Breast epithelium (tissue), 4 donors: Measurements from ENCODE around the gene ROBO2. TPM values are rescaled to one million over a fixed set of nuclear protein-coding genes. Genes with fewer than 3 reads are reported as not detected.

ENCODE experiments used
- DNase-seq, 2 donors: peaks; one replicate each; pipeline ENCODE4 v3.0.0-alpha.2; 2019; ENCODE audit warnings: low spot score in 2 of 2
- H3K27ac ChIP-seq, 2 donors: fragments of 200-600 bp; sonication (generic) in 1 of 2; one replicate each; pipeline ENCODE4 v1.5.1; 2016 to 2019; ENCODE audit warnings: mild to moderate bottlenecking in 1 of 2
- H3K27me3 ChIP-seq, 2 donors: fragments of 200-600 bp; sonication (generic) in 1 of 2; one replicate each; pipeline versions ENCODE4 v1.5.1 to v1.6.0; 2017 to 2019; ENCODE audit warnings: control low read depth in 1 of 2, mild to moderate bottlenecking in 1 of 2
- H3K36me3 ChIP-seq: fragments of 200-600 bp; one replicate; pipeline ENCODE4 v1.5.1; 2019
- H3K4me1 ChIP-seq, 2 donors: fragments of 200-600 bp; sonication (generic); one replicate each; pipeline ENCODE4 v1.5.1; 2016 to 2019; ENCODE audit warnings: control low read depth in 1 of 2
- H3K4me3 ChIP-seq, 3 donors: fragments of 200-600 bp; sonication (generic); 1 replicate in 2 of 3; 2 replicates in 1 of 3; pipeline ENCODE4 v1.5.1; 2016 to 2019; ENCODE audit warnings: mild to moderate bottlenecking in 3 of 3, moderate library complexity in 2 of 3
- H3K9me3 ChIP-seq, 2 donors: fragments of 200-600 bp; sonication (generic) in 1 of 2; one replicate each; pipeline ENCODE4 v1.5.1; 2016 to 2019; ENCODE audit warnings: control low read depth in 1 of 2
- POLR2A ChIP-seq: fragments of 450-650 bp; IDR thresholded peaks from one replicate; pipeline ENCODE4 v1.6.1; 2016; ENCODE audit warnings: antibody characterized with exemption, mild to moderate bottlenecking, moderate library complexity
- POLR2AphosphoS5 ChIP-seq, 3 donors: sonication (generic); formaldehyde crosslinking; IDR thresholded peaks; one replicate each; pipeline ENCODE4 v1.6.1; 2017; ENCODE audit warnings: antibody characterized with exemption in 3 of 3
- intact Hi-C: fragments of 100-400 bp; cut with DNase I; formaldehyde crosslinking; loops from one replicate; pipeline ENCODE4 v1.15.1; 2023; ENCODE audit warnings: low total_unique reads
- total RNA-seq, 3 donors: library from RNA; depleted of rRNA; stranded (reverse); fragments of >200 nt; gene quantifications; one replicate each; pipeline ENCODE4 v1.1.0, GENCODE V29; 2016
- TF ChIP-seq, protein P1 (sequence below), 3 donors: fragments of 450-650 bp; IDR thresholded peaks; one replicate each; pipeline ENCODE4 v1.5.1; 2016 to 2017; ENCODE audit warnings: antibody characterized with exemption in 3 of 3, mild to moderate bottlenecking in 3 of 3, moderate library complexity in 3 of 3

Gene ROBO2
- total RNA-seq, 3 donors from 2014 or later: 0.98 to 1.4 (median 1.3) TPM

DNA sequence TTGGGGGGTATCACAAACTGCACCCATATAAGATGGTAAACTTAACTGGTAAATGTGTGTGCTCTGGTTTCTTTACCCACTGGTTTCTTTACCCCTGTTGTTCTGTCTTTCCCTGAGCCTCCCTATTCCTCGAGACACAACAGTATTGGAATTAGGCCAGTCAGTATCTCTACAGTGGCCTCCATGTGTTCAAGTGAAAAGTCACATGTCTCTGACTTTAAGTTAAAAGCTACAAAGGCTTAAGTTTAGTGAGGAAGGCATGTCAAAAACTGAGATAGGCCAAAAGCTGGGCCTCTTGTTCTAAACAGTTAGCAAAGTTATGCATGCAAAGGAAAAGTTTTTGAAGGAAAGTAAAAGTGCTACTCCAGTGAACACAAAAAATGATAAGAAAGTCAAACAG is 513.3 kb downstream of the ROBO2 start:
- no peak for TF ChIP-seq POLR2AphosphoS5 (IDR thresholded peaks at IDR 0.05)
- TF ChIP-seq, protein P1, sequence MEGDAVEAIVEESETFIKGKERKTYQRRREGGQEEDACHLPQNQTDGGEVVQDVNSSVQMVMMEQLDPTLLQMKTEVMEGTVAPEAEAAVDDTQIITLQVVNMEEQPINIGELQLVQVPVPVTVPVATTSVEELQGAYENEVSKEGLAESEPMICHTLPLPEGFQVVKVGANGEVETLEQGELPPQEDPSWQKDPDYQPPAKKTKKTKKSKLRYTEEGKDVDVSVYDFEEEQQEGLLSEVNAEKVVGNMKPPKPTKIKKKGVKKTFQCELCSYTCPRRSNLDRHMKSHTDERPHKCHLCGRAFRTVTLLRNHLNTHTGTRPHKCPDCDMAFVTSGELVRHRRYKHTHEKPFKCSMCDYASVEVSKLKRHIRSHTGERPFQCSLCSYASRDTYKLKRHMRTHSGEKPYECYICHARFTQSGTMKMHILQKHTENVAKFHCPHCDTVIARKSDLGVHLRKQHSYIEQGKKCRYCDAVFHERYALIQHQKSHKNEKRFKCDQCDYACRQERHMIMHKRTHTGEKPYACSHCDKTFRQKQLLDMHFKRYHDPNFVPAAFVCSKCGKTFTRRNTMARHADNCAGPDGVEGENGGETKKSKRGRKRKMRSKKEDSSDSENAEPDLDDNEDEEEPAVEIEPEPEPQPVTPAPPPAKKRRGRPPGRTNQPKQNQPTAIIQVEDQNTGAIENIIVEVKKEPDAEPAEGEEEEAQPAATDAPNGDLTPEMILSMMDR (IDR thresholded peaks at IDR 0.05): no peak
- no peak for TF ChIP-seq POLR2A
- DNase-seq: no peak
- no peak overlapping the region for H3K4me3 ChIP-seq

DNA sequence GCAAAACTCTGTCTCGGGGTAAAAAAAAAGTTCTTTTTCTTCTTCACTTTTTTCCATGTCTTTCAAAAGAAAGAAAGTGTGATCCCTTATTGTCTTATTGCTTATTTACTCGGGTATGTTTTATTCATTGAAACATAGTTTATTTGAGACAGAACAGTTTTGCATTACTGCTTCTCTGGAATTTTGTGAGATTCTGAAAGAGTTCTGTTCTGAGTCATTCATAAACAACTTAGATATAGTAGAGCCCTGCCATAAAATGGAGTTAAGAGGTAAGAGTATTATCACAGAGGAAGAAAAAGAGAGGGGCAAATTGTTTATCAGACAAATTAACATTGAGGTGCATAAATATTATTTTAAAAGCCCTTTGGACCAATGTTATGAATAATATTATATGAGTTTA is 522.2 kb downstream of the ROBO2 start:
- H3K27ac ChIP-seq: no peak overlapping the region
- TF ChIP-seq, protein P1 (IDR thresholded peaks at IDR 0.05): no peak
- no peak for TF ChIP-seq POLR2A
- TF ChIP-seq POLR2AphosphoS5 (IDR thresholded peaks at IDR 0.05): no peak
- no peak for DNase-seq
- intact Hi-C loops: no loop called here
- no peak overlapping the region for H3K4me3 ChIP-seq
- no peaks in the 10 kb centered on the region for H3K4me1 ChIP-seq
- no peaks in the 10 kb centered on the region for H3K9me3 ChIP-seq
- no peaks in the 10 kb centered on the region for H3K36me3 ChIP-seq
- H3K27me3 ChIP-seq: no peaks in the 10 kb centered on the region

More for the DNA sequence above, 513.3 kb downstream of the ROBO2 start:
- Histone ChIP-seq H3K27ac (no peak overlapping the region), H3K4me1 (no peaks in the 10 kb centered on the region), H3K36me3 (no peaks in the 10 kb centered on the region), H3K9me3 (no peaks in the 10 kb centered on the region), H3K27me3 (no peaks in the 10 kb centered on the region)
- intact Hi-C loops: no loop called here

DNA sequence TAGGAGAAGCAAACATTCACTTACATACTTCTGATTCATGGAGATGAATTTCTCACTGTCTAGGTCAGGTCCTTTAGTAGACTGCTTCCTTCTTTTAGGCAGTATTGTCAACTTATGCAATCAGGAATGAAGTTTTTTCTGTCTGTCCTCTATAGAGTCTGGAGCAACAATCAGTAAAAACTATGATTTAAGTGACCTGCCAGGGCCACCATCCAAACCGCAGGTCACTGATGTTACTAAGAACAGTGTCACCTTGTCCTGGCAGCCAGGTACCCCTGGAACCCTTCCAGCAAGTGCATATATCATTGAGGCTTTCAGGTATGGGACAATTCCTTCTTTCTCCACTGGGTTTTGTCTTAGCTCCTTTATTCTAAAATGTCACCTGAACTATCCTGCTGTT is 523.1 kb downstream of the ROBO2 start:
- intact Hi-C loops: no loop called here
- no peak for DNase-seq
- H3K9me3 ChIP-seq: no peaks in the 10 kb centered on the region
- TF ChIP-seq, protein P1 (IDR thresholded peaks at IDR 0.05): no peak
- TF ChIP-seq POLR2AphosphoS5 (IDR thresholded peaks at IDR 0.05): no peak
- H3K27ac ChIP-seq: no peak overlapping the region
- H3K27me3 ChIP-seq: no peaks in the 10 kb centered on the region
- no peaks in the 10 kb centered on the region for H3K36me3 ChIP-seq
- no peaks in the 10 kb centered on the region for H3K4me1 ChIP-seq
- H3K4me3 ChIP-seq: no peak overlapping the region

DNA sequence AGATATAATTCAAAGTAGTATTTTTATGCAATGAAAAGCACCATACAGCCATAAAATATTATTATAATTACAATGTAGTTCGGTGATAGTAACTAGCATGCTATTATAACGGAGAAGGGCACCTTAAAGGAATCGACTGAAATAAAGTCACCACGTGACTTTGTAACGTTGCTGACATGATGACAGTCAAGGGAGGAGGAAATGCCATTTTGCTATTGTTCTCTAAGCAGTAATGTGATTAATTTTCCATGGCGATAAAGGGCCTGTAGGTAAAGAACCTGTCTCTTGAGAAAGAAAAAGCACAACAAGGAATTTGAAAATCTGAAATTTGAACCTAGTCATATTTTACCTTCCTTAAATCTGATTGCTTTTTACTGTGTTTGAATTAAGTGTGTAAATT is 526.2 kb downstream of the ROBO2 start:
- Histone ChIP-seq H3K27me3 (no peaks in the 10 kb centered on the region), H3K27ac (no peak overlapping the region), H3K4me3 (no peak overlapping the region), H3K36me3 (no peaks in the 10 kb centered on the region), H3K4me1 (no peaks in the 10 kb centered on the region), H3K9me3 (no peaks in the 10 kb centered on the region)
- no peak for DNase-seq
- intact Hi-C loops: no loop called here
- TF ChIP-seq POLR2A (no peak), POLR2AphosphoS5 (IDR thresholded peaks at IDR 0.05) (no peak)
- TF ChIP-seq, protein P1 (IDR thresholded peaks at IDR 0.05): no peak

DNA sequence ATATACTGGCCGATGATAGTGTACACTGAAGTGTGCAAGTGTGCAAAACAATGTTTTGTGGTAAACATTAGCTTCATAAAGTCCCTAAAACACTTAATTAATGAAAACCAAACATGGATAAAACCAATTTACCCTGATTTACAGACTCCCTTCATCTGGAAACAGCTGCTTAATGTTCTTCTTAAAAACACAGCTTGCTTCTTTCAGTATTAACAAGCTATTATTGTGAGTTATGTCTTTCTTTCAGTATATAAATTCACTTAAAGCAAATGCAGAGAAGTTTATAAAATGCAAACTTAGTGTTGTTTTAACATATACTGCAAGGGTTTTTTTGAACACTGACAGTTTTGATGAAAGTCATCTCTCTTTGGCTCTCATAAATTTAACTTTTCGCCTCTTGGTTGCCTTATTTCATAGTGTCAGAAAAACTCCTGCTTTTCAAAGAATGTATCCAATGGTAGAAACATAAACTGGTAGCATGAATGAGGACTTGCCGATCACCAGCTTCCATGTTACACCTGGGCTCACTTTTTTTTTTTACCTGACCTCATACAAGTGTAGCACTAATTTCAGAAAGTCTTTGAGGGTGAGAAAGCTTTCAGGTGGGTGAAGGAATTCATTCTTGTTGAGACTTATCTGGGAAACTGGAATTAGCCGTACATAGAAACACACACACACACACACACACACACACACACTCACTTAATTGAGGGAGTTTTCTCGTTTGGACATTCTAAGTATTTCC is 532.2 kb downstream of the ROBO2 start:
- DNase-seq: no peak
- Histone ChIP-seq H3K36me3 (no peaks in the 10 kb centered on the region), H3K4me3 (no peak overlapping the region), H3K4me1 (no peaks in the 10 kb centered on the region), H3K27ac (no peak overlapping the region), H3K9me3 (no peaks in the 10 kb centered on the region), H3K27me3 (no peaks in the 10 kb centered on the region)
- intact Hi-C loops: no loop called here
- TF ChIP-seq POLR2A: no peak
- TF ChIP-seq, protein P1 (IDR thresholded peaks at IDR 0.05): no peak
